Retinal pigment epithelial cell (primary cell): Measurements from ENCODE around the gene ADAM23.

Experiments used
- DNase-seq: peaks from one replicate; pipeline ENCODE4 v3.0.0-alpha.2; 2010; ENCODE audit warnings: low read depth
- H3K4me3 ChIP-seq: 2 replicates; pipeline ENCODE4 v1.5.1; 2011; ENCODE audit warnings: mild to moderate bottlenecking, low read length, control low read depth, moderate library complexity
- CTCF ChIP-seq: conservative IDR thresholded peaks from 2 replicates; pipeline ENCODE4 v1.5.1; 2011; ENCODE audit warnings: low read depth, low read length, control low read depth, inconsistent platforms

Gene ADAM23

DNA sequence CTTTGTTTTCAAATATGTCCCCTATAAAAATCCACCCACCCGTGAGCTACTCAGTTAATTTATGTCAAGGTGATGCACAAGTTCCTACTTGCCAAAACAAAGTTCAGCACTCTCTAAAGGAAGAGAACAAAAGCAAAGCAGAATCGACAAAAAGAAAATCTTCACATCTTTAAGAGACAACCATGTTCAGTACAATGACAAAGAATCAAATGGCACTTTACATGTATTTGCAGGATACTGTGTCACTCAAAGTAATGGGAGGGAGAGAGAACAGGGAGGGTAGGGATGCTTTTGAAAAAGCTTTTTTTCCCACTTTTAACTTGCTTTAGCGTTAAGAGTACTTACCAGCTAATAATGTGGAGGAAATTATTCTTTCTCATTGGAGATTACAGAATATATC is 159.9 kb downstream of the ADAM23 start:
- no peak overlapping the region for H3K4me3 ChIP-seq
- DNase-seq = no peak
- no peak for TF ChIP-seq CTCF

GRCh38 chr2:206610451-206610850 is 167.1 kb downstream of the ADAM23 start:
- no peak overlapping the region for H3K4me3 ChIP-seq
- no peak for TF ChIP-seq CTCF
- no peak for DNase-seq

DNA sequence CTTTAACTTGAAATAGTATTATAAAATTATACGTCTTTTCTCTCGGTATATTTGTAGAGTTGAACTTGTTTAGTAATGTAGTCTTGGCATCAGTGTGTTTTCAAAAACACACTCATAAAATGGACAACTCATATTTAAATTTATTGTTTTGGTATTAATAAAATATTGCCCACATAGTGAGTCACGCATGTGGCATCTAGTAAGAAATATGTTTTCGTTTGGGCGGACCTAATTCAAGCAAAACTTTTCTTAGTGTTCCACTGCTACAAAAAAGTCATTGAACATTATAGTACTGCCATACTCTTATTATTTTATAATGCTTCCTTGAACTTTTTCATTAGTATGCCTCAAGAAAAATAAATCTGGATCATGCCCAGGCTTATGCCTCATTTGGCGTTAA is 167.9 kb downstream of the ADAM23 start:
- no peak for TF ChIP-seq CTCF
- no peak for DNase-seq
- no peak overlapping the region for H3K4me3 ChIP-seq

DNA sequence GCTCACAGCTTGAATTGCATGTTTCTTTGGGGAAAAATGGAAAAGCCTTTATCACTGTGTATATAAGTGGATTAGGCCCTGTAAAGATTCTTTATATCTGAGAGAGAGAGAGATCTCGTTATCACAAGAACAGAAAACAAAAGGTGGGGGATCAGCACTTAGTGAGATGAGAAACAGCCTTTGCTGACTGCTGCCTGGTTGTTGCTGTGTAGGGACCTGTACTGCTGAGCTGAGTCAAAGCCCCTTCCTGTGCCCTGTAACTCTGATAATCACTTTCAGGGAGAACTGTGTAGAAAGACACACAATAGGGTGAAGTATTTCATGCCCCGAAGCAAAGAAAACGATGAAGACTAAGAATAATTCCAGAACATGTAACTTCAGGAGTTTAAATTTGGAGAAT is 168.4 kb downstream of the ADAM23 start:
- no peak overlapping the region for H3K4me3 ChIP-seq
- TF ChIP-seq CTCF = no peak
- DNase-seq = no peak

GRCh38 chr2:206614811-206615210 is 171.5 kb downstream of the ADAM23 start:
- H3K4me3 ChIP-seq = no peak overlapping the region
- no peak for TF ChIP-seq CTCF
- DNase-seq = no peak

DNA sequence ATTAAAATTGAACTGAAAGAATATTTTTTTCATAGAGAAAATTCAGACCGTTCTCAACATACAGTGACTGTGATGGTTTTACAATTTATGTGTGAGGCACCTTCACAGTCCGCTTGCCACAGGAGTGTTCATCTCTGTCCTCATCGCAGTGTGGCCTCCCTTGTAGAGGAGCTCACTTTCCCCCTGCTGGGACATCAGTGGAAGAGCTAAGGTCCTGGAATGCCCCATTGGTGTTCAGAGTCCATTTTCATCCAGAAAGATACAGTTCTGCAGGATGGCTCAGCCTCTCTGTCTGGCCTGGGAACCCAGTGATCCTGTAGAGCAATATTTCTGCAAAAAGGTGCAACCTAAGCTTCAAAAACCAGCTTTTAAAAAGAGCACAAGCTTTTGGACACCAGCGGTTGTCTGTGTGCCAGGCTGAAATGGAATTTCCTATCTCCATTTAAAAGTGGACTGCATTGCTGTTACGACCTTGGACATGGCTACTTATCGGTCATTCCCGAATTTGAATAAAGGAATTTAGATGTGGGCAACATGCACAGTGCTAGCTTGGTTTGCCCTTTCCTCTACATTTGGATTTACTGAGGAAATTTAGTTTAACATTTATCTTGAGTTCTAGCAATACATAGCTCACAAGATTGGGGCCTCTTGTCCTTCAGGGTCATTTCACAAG is 172.2 kb downstream of the ADAM23 start:
- H3K4me3 ChIP-seq = no peak overlapping the region
- DNase-seq = no peak
- TF ChIP-seq CTCF = no peak

GRCh38 chr2:206616151-206616550 is 172.8 kb downstream of the ADAM23 start:
- DNase-seq = no peak

More at GRCh38 chr2:206616151-206616550, 172.8 kb downstream of the ADAM23 start:
- H3K4me3 ChIP-seq = no peak overlapping the region
- TF ChIP-seq CTCF = no peak
